ENCODE data around the gene TSPO2.

TSPO2 gene

DNA sequence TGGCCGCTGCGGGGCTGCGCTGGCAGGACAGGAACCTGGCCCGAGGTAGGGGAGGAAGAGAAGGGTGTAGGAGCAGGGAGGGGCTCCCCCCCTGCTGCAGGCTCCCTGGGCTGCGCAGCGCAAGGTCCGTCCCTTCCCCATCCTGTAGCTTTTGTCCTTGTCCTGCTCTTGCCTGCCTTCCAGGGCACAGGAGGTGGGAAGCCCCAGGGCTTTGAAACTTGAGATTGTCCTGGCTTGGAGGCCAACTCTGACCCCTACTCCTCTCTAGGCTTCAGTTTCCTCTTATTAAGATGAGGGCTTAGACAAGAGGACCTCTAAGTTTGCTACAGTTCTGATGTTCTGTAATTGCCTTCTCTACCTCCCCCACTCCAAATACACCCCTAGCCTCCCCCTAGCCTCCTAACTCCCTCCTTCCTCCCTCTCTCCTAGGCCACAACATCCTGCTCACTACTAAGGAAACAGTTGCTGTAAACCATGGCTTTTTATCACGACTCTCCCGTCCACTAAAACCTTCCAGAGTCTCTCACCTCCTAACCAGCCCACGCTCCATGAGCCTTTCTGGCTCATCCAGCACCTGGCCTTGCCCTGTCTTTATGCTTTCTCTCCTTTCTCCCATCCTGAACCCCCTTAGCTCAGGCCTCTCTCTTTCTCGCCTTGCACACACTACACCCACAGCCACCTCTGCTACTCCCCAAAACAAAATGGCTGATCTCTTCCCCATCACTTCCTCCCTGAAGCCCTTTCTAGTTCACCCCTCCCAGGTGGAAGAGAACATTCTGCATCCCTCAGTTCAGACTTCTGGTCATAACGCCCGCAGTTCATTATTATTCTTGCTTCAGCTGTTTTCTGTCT lies 13.5 kb upstream of the TSPO2 start:
- TF ChIP-seq SUZ12 (IDR thresholded peaks at IDR 0.05; ENCODE audit: extremely low read depth, insufficient read depth, insufficient read length): no peak
- no peak for TF ChIP-seq YY1 (IDR thresholded peaks at IDR 0.05; ENCODE audit: insufficient read depth, insufficient read length)
- TF ChIP-seq ZNF274 (IDR thresholded peaks at IDR 0.05; ENCODE audit: low read depth, low read length): no peak
- DNase-seq (ENCODE audit: low read depth, low spot score): no peak
- H3K27me3 ChIP-seq (ENCODE audit: insufficient read depth, insufficient read length): no peaks in the 10 kb centered on the region
- H3K36me3 ChIP-seq (ENCODE audit: insufficient read depth, insufficient read length, low read length): peaks cover 17% of the 10 kb centered on the region
- no peaks in the 10 kb centered on the region for H3K4me1 ChIP-seq (ENCODE audit: insufficient read depth, insufficient read length)
- H3K9me3 ChIP-seq (ENCODE audit: insufficient read depth, low read length): no peaks in the 10 kb centered on the region
- H3K9ac ChIP-seq (ENCODE audit: insufficient read length, low read depth): peak overlapping the region; percentile 97
- H3K4me3 ChIP-seq (ENCODE audit: insufficient read length, low read depth): peak overlapping the region; percentile 75

DNA sequence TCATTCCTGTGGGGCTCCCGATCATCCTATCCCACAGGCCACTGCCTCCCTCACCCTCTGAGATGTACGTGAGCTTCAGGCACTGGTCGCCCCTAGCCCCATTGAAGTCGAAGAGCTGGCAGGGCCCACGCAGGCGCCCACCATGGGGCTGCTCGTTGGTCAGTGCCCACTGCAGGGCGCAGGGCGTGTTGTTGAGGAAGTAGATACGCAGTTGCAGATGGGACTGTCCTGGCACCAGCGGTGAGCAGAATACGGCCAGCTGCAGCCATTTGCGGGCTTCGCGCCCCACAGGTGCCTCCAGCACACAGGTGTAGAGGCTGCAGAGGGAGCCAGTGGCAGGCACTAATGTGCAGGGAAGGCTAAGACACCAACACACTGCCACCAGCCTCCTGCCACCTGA lies 9.4 kb upstream of the TSPO2 start:
- no peaks in the 10 kb centered on the region for H3K9me3 ChIP-seq (ENCODE audit: insufficient read depth, low read length)
- TF ChIP-seq SUZ12 (IDR thresholded peaks at IDR 0.05; ENCODE audit: extremely low read depth, insufficient read depth, insufficient read length) (no peak), ZNF274 (IDR thresholded peaks at IDR 0.05; ENCODE audit: low read depth, low read length) (no peak)
- H3K4me1 ChIP-seq (ENCODE audit: insufficient read depth, insufficient read length): no peaks in the 10 kb centered on the region
- H3K4me3 ChIP-seq (ENCODE audit: insufficient read length, low read depth): no peak overlapping the region
- no peaks in the 10 kb centered on the region for H3K27me3 ChIP-seq (ENCODE audit: insufficient read depth, insufficient read length)
- no peak for DNase-seq (ENCODE audit: low read depth, low spot score)
- H3K9ac ChIP-seq (ENCODE audit: insufficient read length, low read depth): no peak overlapping the region
- H3K36me3 ChIP-seq (ENCODE audit: insufficient read depth, insufficient read length, low read length): no peaks in the 10 kb centered on the region

DNA sequence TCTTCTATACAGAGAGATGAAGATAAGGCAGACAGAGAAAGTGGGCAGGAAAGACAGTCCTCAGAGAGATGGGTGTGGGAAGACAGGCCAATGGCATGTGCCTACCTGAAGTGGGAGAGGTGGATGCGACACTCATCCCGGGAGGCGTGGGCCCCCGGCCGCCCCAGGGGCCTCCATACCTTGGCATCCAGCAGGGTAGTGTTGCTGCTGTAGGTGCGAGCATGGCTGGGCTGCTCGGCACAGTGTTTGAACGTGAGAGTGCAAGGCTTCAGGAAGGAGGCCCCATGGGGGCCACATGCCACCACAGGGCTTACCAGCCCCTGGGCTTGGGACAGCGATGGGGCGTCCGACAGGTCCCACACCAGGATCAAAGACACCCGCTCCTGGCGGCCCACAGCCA lies 8.5 kb upstream of the TSPO2 start:
- Histone ChIP-seq H3K9me3 (ENCODE audit: insufficient read depth, low read length) (no peaks in the 10 kb centered on the region), H3K36me3 (ENCODE audit: insufficient read depth, insufficient read length, low read length) (no peaks in the 10 kb centered on the region), H3K4me3 (ENCODE audit: insufficient read length, low read depth) (no peak overlapping the region), H3K9ac (ENCODE audit: insufficient read length, low read depth) (no peak overlapping the region), H3K4me1 (ENCODE audit: insufficient read depth, insufficient read length) (no peaks in the 10 kb centered on the region), H3K27me3 (ENCODE audit: insufficient read depth, insufficient read length) (no peaks in the 10 kb centered on the region)
- TF ChIP-seq YY1 (IDR thresholded peaks at IDR 0.05; ENCODE audit: insufficient read depth, insufficient read length) (no peak), SUZ12 (IDR thresholded peaks at IDR 0.05; ENCODE audit: extremely low read depth, insufficient read depth, insufficient read length) (no peak), ZNF274 (IDR thresholded peaks at IDR 0.05; ENCODE audit: low read depth, low read length) (no peak)
- DNase-seq (ENCODE audit: low read depth, low spot score): no peak

DNA sequence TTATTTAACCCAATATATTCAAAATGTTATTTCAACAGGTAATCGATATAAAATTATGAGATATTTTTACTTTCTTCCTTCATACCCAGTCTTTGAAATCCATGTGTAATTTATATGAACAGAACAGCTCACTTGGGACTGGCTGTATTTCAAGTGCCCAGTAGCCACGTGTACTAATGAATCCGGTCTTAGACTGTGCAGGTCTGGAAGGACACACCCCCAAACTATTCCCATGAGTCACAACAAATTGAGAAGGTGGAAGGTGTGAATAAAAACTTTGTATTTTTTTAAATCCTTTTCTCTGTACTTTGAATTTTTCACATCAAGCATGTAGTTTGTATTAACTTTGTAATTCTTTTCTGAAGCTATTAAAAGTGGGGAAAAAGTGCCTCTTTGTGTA lies 6.1 kb upstream of the TSPO2 start:
- no peaks in the 10 kb centered on the region for H3K27me3 ChIP-seq (ENCODE audit: insufficient read depth, insufficient read length)
- no peak for TF ChIP-seq SUZ12 (IDR thresholded peaks at IDR 0.05; ENCODE audit: extremely low read depth, insufficient read depth, insufficient read length)
- TF ChIP-seq ZNF274 (IDR thresholded peaks at IDR 0.05; ENCODE audit: low read depth, low read length): no peak
- no peak for TF ChIP-seq YY1 (IDR thresholded peaks at IDR 0.05; ENCODE audit: insufficient read depth, insufficient read length)
- DNase-seq (ENCODE audit: low read depth, low spot score): no peak
- no peak overlapping the region for H3K9ac ChIP-seq (ENCODE audit: insufficient read length, low read depth)
- H3K36me3 ChIP-seq (ENCODE audit: insufficient read depth, insufficient read length, low read length): no peaks in the 10 kb centered on the region
- peaks cover 2% of the 10 kb centered on the region for H3K4me1 ChIP-seq (ENCODE audit: insufficient read depth, insufficient read length)
- no peaks in the 10 kb centered on the region for H3K9me3 ChIP-seq (ENCODE audit: insufficient read depth, low read length)
- H3K4me3 ChIP-seq (ENCODE audit: insufficient read length, low read depth): no peak overlapping the region

DNA sequence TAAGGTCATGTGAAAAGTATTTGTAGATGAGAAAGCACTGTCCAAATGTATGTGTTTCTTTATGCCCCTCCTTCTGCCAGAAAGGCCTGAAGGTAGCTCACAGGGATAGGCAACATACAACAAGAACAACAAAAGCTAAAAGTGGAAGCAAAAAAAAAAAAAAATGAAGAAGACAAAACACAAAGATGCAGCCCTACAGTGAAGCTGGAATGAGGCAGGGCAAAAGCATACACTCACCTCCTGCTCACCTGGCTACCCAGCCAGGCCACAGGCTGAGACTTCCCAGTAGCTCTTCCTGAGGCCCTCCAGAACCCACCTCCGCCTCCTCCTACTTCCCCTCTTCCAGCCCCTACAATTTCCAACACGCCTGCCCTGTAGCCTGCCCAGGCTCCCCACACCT lies 5.7 kb upstream of the TSPO2 start:
- Histone ChIP-seq H3K9ac (ENCODE audit: insufficient read length, low read depth) (no peak overlapping the region), H3K36me3 (ENCODE audit: insufficient read depth, insufficient read length, low read length) (no peaks in the 10 kb centered on the region), H3K27me3 (ENCODE audit: insufficient read depth, insufficient read length) (no peaks in the 10 kb centered on the region), H3K9me3 (ENCODE audit: insufficient read depth, low read length) (no peaks in the 10 kb centered on the region), H3K4me1 (ENCODE audit: insufficient read depth, insufficient read length) (peaks cover 2% of the 10 kb centered on the region), H3K4me3 (ENCODE audit: insufficient read length, low read depth) (no peak overlapping the region)
- DNase-seq (ENCODE audit: low read depth, low spot score): no peak
- TF ChIP-seq SUZ12 (IDR thresholded peaks at IDR 0.05; ENCODE audit: extremely low read depth, insufficient read depth, insufficient read length) (no peak), ZNF274 (IDR thresholded peaks at IDR 0.05; ENCODE audit: low read depth, low read length) (no peak), YY1 (IDR thresholded peaks at IDR 0.05; ENCODE audit: insufficient read depth, insufficient read length) (no peak)

DNA sequence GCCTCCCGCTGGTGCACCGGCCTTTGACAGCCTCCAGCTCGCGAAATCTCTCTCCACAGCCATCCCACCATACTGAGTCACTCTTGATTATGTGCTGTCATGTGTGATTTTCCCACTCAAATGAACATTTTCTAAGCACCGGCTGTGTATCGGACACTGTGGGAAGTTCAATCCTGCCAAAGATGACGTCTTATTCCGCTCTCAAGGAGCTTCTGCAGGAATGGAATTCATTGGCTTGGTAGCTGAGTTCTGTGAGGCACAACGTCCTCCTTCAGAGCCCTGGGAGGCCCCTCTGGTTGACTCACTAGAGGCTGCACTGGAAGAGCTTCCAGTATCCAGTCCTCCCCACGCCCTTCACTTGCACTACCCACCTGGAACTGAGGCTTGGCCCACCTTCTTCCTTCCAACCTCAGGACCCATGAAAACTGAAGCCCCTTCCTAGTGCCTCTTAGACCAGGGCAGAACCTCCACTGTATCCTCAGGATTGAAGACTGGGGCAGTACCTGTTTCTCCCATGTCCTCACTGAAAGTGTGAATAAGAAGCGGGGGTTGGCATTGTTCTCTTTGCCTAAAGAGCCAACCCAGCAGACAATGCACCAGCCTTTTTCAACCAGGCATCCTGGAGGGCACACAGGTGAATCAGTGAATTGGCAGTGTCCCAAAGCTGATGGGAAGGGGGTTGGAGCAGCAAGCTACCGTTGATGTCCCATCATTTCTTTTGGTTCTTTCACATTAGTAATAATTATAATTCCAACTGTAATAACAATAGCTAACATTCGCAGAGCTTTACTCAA lies 5.0 kb upstream of the TSPO2 start:
- Histone ChIP-seq H3K4me3 (ENCODE audit: insufficient read length, low read depth) (no peak overlapping the region), H3K36me3 (ENCODE audit: insufficient read depth, insufficient read length, low read length) (no peaks in the 10 kb centered on the region), H3K9me3 (ENCODE audit: insufficient read depth, low read length) (no peaks in the 10 kb centered on the region), H3K4me1 (ENCODE audit: insufficient read depth, insufficient read length) (peaks cover 2% of the 10 kb centered on the region), H3K27me3 (ENCODE audit: insufficient read depth, insufficient read length) (no peaks in the 10 kb centered on the region), H3K9ac (ENCODE audit: insufficient read length, low read depth) (no peak overlapping the region)
- TF ChIP-seq YY1 (IDR thresholded peaks at IDR 0.05; ENCODE audit: insufficient read depth, insufficient read length): no peak
- TF ChIP-seq SUZ12 (IDR thresholded peaks at IDR 0.05; ENCODE audit: extremely low read depth, insufficient read depth, insufficient read length): no peak
- TF ChIP-seq ZNF274 (IDR thresholded peaks at IDR 0.05; ENCODE audit: low read depth, low read length): no peak
- no peak for DNase-seq (ENCODE audit: low read depth, low spot score)

DNA sequence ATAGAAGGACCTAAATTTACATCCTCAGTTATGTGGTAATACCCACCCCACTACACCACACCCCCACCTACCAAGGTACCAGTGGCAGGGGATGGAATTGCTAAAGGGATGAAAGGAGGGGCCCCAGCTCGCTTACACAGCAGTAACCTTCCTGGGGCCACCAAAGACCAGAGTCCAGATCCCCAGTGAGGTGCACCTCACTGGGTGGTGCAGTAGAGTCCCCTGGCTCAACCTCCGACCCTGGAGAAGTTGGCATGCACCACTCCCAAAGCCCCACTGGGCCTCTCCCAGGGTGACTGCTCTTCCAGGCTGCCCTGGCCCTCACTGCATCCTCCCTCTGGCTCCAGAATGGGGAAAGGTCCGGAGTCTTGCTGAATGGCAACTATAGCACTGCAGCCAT lies 4.1 kb upstream of the TSPO2 start:
- Histone ChIP-seq H3K4me3 (ENCODE audit: insufficient read length, low read depth) (no peak overlapping the region), H3K4me1 (ENCODE audit: insufficient read depth, insufficient read length) (peaks cover 2% of the 10 kb centered on the region), H3K9me3 (ENCODE audit: insufficient read depth, low read length) (no peaks in the 10 kb centered on the region), H3K36me3 (ENCODE audit: insufficient read depth, insufficient read length, low read length) (no peaks in the 10 kb centered on the region), H3K9ac (ENCODE audit: insufficient read length, low read depth) (no peak overlapping the region), H3K27me3 (ENCODE audit: insufficient read depth, insufficient read length) (no peaks in the 10 kb centered on the region)
- TF ChIP-seq SUZ12 (IDR thresholded peaks at IDR 0.05; ENCODE audit: extremely low read depth, insufficient read depth, insufficient read length): no peak
- no peak for TF ChIP-seq ZNF274 (IDR thresholded peaks at IDR 0.05; ENCODE audit: low read depth, low read length)
- TF ChIP-seq YY1 (IDR thresholded peaks at IDR 0.05; ENCODE audit: insufficient read depth, insufficient read length): no peak
- no peak for DNase-seq (ENCODE audit: low read depth, low spot score)

Measured in NT2/D1 (cell line).